Psoas muscle (tissue), 8 donors: ENCODE data around the gene CD79A. TPM values are rescaled to one million over a fixed set of nuclear protein-coding genes. Genes with fewer than 3 reads are reported as not detected.

Experiments used
- ATAC-seq, 4 donors: fragments of 200-7000 bp; cut with Tn5 transposase; one replicate each; pipeline ENCODE4 v1.9.1; 2020; ENCODE audit warnings: moderate library complexity in 3 of 4, mild to moderate bottlenecking in 2 of 4
- DNase-seq, 2 donors: peaks; one replicate each; pipeline ENCODE4 v3.0.0-alpha.2; 2020
- H3K27ac ChIP-seq: fragments of 200-600 bp; one replicate; pipeline ENCODE4 v1.8.0; 2022
- H3K27me3 ChIP-seq, 3 donors: fragments of 200-600 bp in 1 of 3; one replicate each; pipeline versions ENCODE4 v1.6.1 to v1.8.0; 2013 to 2022; ENCODE audit warnings: low read length in 2 of 3, mild to moderate bottlenecking in 2 of 3, moderate library complexity in 1 of 3; ENCODE audit not compliant: insufficient read depth in 3 of 3
- H3K36me3 ChIP-seq, 2 donors: fragments of 200-600 bp in 1 of 2; one replicate each; pipeline versions ENCODE4 v1.6.1 to v1.8.0; 2013 to 2022; ENCODE audit warnings: low read depth in 1 of 2, mild to moderate bottlenecking in 1 of 2, moderate library complexity in 1 of 2; ENCODE audit not compliant: insufficient read depth in 1 of 2
- H3K4me1 ChIP-seq: fragments of 200-600 bp; one replicate; pipeline ENCODE4 v1.8.0; 2022
- H3K4me3 ChIP-seq: fragments of 200-600 bp; one replicate; pipeline ENCODE4 v1.8.0; 2022; ENCODE audit warnings: mild to moderate bottlenecking
- H3K9me3 ChIP-seq: fragments of 200-600 bp; one replicate; pipeline ENCODE4 v1.8.0; 2022
- WGBS, 3 donors: extraction: QIAGEN DNeasy Blood & Tissue Kit; methylation state at CpG; one replicate each; pipeline versions ENCODE4 v1.1.6 to v1.1.7; 2013; 5-methylcytosine and 5-hydroxymethylcytosine counted together
- intact Hi-C, 2 donors: fragments of 100-400 bp; cut with DNase I; formaldehyde crosslinking; loops; one replicate each; pipeline versions ENCODE4 v1.11.0 to v1.14.2; 2022
- polyA plus RNA-seq, 3 donors: library from polyadenylated mRNA; stranded (reverse); fragments of 200-250 nt; gene quantifications; one replicate each; pipeline ENCODE4 v1.2.3, GENCODE V29; 2013
- total RNA-seq, 4 donors: library from RNA; stranded (reverse); fragmentation: NEBNext Ultra II Directional in 2 of 4; extraction: Animal tissue kit (Norgen Biotek cat#: 25700) in 2 of 4; gene quantifications; one replicate each; pipeline versions ENCODE4 v1.2.1 to v1.2.4, GENCODE V29; 2021 to 2023
- TF ChIP-seq, protein P1 (sequence below): fragments of 200-600 bp; IDR thresholded peaks from one replicate; pipeline ENCODE4 v1.8.0; 2022; ENCODE audit warnings: antibody characterized with exemption
- donor health status: healthy with polysubstance abuse.
- donor health status: DM: no; HTN: no; CAD: no; lungs with moderate emphysema.
- donor health status: Bipolar disorder and iron deficiency.
- donor health status: healthy.
- donor health status: DM: yes; HTN: yes; CAD: no.
- donor health status: DM: no; HTN: no; CAD: no.
- donor health status: DM: no; HTN: no; CAD: no.
- donor health status: DM: yes; HTN: yes; CAD: no.

Gene CD79A
- total and polyA plus RNA-seq, 7 donors = 0.30 to 1.4 (median 0.87) TPM

DNA sequence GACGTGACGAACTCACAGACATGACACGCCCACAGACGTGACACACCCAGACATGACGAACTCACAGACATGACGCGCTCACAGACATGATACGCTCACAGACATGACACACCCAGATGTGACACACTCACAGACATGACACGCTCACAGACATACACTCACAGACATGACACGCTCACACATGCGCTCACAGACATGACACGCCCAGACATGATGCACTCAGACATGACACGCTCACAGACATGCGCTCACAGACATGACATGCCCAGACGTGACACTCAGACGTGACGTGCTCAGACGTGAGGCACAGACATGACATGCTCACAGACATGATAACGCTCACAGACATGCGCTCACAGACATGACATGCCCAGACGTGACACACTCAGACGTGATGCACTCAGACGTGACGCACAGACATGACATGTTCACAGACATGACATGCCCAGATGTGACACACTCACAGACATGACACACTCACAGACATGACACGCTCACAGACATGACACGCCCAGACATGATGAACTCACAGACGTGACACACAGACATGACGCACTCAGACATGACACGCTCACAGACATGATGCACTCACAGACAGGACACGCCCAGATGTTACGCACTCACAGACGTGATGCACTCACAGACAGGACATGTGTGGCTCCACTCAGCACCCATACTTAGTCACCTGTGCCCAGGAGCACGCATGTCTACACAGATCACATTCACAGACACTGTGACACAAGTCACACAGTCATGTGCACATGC lies 43.1 kb downstream of the CD79A start:
- peaks cover 0 to 87% (median 33%) of the 10 kb centered on the region in 3 donors for H3K27me3 ChIP-seq
- no peaks in the 10 kb centered on the region for H3K9me3 ChIP-seq
- no peak for DNase-seq
- WGBS, 3 donors = 83 to 86% (median 85%) methylated on average over 33 of the region's 33 CpGs
- no peak for ATAC-seq
- no peaks in the 10 kb centered on the region for H3K36me3 ChIP-seq
- TF ChIP-seq, protein P1, sequence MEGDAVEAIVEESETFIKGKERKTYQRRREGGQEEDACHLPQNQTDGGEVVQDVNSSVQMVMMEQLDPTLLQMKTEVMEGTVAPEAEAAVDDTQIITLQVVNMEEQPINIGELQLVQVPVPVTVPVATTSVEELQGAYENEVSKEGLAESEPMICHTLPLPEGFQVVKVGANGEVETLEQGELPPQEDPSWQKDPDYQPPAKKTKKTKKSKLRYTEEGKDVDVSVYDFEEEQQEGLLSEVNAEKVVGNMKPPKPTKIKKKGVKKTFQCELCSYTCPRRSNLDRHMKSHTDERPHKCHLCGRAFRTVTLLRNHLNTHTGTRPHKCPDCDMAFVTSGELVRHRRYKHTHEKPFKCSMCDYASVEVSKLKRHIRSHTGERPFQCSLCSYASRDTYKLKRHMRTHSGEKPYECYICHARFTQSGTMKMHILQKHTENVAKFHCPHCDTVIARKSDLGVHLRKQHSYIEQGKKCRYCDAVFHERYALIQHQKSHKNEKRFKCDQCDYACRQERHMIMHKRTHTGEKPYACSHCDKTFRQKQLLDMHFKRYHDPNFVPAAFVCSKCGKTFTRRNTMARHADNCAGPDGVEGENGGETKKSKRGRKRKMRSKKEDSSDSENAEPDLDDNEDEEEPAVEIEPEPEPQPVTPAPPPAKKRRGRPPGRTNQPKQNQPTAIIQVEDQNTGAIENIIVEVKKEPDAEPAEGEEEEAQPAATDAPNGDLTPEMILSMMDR = no peak
- H3K4me1 ChIP-seq = no peaks in the 10 kb centered on the region
- H3K27ac ChIP-seq = no peak overlapping the region
- intact Hi-C loops = no loop called here
- H3K4me3 ChIP-seq = no peak overlapping the region

DNA sequence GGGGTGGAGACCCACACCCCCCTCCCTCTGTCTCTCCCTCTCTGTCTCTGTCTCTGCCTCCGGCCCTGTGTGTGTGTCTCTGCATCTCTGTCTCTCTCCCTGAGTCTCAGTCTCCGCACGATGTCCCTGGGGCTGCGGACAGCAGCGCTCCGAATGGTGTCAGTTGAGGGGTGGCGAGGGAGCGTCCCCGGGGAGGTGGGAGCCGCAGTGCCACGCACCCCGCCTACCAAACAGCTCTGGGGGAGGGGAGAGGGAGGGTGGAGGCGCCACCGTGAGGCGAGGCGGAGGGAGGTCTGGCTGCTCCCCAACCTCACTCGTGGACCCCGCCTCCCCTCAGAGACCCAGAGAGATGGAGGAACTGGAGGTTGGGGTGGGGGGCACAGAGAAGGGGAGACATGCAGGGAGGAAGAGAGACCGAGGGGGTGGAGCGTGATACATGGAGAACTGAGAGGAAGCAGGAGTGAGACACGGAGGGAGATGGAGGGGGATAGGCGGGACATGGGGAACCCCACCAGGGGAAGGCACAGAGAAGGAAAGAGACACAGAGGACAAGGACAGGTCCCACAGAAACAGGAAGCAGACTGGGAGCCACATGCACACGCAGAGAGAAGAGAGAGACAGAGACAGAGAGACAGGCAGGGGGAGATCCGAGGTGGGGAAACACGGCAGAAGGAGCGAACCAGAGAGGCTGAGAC lies 44.0 kb downstream of the CD79A start:
- Histone ChIP-seq H3K4me3 (no peak overlapping the region), H3K9me3 (no peaks in the 10 kb centered on the region), H3K36me3 (no peaks in the 10 kb centered on the region), H3K27ac (no peak overlapping the region), H3K4me1 (no peaks in the 10 kb centered on the region), H3K27me3 (peaks cover 0 to 87% (median 39%) of the 10 kb centered on the region in 3 donors)
- no peak for DNase-seq
- ATAC-seq = no peak
- TF ChIP-seq, protein P1 = no peak
- 3 to 6% (median 3%) methylated on average over 26 of the region's 26 CpGs for WGBS, 3 donors
- intact Hi-C loops = no loop called here

DNA sequence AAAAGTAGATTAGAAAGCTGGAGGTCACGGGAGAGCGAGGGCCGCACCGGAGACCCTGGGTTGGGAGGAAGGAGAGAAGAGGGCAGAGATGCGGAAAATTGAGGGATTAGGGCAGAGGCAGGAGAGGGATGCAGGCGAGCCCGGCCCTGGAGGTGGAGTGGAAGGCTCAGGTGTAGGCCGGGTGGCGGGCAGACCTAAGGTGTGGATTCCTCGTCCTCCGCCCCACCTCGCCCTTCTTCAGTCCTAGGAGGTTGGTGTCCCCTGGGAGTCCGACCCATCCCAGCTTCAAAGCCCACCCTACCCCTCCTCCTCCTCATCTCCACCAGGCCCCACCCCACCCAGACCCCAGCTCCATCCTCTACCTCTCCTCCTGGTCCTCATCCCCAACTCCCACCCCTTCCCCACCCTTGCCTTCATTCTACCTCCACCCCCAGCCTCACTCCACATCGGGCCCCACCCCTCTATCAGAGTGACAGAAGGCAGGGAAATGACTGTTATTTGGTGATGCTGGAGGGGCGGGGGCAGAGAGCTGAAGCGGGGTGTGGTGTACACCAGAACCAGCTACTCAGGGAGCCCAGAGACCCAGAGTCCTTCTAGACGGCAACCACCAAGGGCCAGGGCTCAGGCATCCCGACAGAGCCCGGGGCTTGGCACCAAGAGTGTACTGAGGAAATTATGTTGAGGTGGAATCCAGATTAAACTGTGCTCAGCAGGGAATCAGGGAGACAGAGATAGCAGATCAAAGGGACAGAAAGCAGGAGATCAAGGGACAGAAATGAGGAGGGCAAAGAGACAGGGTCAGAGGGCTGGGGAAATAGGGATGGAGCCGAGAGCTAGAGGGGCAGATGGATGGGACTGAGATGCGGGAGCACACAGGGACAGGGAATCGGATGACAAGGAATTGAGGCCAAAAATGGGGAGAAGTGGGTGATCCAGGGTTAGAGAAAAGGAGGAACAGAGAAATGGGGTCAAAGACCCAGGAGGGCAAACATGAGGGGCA lies 44.8 kb downstream of the CD79A start:
- Histone ChIP-seq H3K9me3 (no peaks in the 10 kb centered on the region), H3K4me3 (no peak overlapping the region), H3K36me3 (no peaks in the 10 kb centered on the region), H3K27ac (no peak overlapping the region), H3K4me1 (no peaks in the 10 kb centered on the region), H3K27me3 (peaks cover 0 to 88% (median 40%) of the 10 kb centered on the region in 3 donors)
- WGBS, 3 donors = 4 to 7% (median 5%) methylated on average over 16 to 22 of the region's 22 CpGs
- TF ChIP-seq, protein P1 = no peak
- DNase-seq (peak in 1 of 2 donors; percentile 47), ATAC-seq (no peak)
- intact Hi-C loops = no loop called here

DNA sequence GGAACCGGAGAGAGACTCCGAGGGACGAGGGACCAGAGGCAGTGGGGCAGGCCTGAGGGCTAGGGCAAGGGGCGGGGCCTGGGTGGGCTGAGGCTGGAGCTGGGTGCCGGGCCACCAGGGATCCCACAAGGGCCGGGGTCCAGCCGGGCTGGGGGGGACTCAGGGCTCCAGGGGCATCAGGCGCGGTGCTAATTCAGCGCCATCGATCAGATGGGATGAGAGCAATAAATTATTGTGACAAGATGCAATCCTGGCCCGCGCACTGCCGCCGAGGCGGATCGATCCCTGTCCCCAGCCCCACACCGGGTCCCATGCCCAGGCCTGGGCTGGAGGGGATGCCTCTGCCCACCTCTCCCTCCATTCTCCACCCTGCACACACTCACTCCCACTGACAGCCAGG lies 45.5 kb downstream of the CD79A start:
- DNase-seq = no peak
- no peaks in the 10 kb centered on the region for H3K36me3 ChIP-seq
- no peak for ATAC-seq
- H3K27me3 ChIP-seq = peaks cover 0 to 89% (median 44%) of the 10 kb centered on the region in 3 donors
- 4 to 5% (median 5%) methylated on average over 17 to 18 of the region's 18 CpGs for WGBS, 3 donors
- intact Hi-C loops = no loop called here
- H3K4me1 ChIP-seq = no peaks in the 10 kb centered on the region
- TF ChIP-seq, protein P1 = no peak
- H3K4me3 ChIP-seq = no peak overlapping the region
- no peaks in the 10 kb centered on the region for H3K9me3 ChIP-seq
- H3K27ac ChIP-seq = no peak overlapping the region
